ENCODE results near the gene KIAA0753.

DNA sequence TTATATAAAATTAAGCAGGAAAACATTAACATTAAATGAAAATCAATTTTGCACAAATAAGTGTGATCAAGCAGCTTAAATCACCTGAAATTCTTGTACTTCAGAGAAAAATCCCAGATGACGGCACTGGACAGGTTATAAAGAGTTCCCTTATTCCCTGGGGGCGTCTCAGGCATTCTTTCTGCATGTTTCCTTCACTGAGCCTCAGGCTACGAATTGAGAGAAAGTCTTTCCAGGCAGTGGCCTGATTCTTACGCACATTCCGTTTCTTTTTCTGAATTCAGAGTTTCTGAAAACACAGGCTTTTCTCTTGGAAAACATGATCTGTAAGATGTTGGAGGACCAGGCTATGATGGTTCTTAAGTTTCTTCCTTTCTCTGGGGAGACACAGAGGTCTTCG, 62.0 kb downstream of the KIAA0753 start:
- TF ChIP-seq POLR2A (IDR thresholded peaks at IDR 0.05) (no peak), CTCF (IDR thresholded peaks at IDR 0.05) (no peak)
